GM19099 (cell line): ENCODE measurements around the gene BPIFB2.

Experiments
- POLR2A ChIP-seq: IDR thresholded peaks from 3 replicates; pipeline ENCODE4 v1.6.1; 2011; ENCODE audit warnings: low read depth; ENCODE audit not compliant: insufficient read length; ENCODE audit errors: extremely low read depth

BPIFB2 gene

GRCh38 chr20:33072362-33072761 is 64.9 kb downstream of the BPIFB2 start:
- TF ChIP-seq POLR2A, result no peak

- TF ChIP-seq POLR2A, result no peak
These were observed 65.3 kb downstream of the BPIFB2 start for GRCh38 chr20:33072813-33073212.
